GM18907 (cell line): ENCODE data around the gene TMEM92.

Experiments
- ATAC-seq: cut with Tn5 transposase; IDR thresholded peaks from one replicate; pipeline ENCODE4 v1.9.1; 2021; ENCODE audit warnings: mild to moderate bottlenecking, moderate library complexity; ENCODE audit not compliant: unreplicated experiment

TMEM92 gene

GRCh38 chr17:50322271-50322670 is 48.0 kb downstream of the TMEM92 start:
- no peak for ATAC-seq

DNA sequence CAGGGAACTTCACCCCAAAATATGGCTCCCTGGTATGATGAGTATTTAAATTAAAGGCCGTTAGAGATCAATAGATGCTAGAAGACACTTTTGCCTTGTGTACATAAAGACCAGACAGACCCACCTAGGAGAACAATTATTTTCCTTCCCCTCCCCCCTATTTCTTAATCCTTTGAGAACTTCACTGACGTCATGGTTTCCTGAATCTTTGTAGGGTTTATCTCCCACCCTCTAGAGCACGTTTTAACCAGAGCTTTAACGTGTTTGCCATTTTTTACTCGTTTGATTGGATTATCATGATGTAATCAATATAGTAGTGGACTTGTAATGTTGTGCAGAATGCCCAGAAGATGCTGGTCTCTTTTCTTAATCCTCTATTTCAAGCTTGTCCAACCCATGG is 48.8 kb downstream of the TMEM92 start:
- no peak for ATAC-seq

GRCh38 chr17:50325906-50326305 is 51.6 kb downstream of the TMEM92 start:
- no peak for ATAC-seq

DNA sequence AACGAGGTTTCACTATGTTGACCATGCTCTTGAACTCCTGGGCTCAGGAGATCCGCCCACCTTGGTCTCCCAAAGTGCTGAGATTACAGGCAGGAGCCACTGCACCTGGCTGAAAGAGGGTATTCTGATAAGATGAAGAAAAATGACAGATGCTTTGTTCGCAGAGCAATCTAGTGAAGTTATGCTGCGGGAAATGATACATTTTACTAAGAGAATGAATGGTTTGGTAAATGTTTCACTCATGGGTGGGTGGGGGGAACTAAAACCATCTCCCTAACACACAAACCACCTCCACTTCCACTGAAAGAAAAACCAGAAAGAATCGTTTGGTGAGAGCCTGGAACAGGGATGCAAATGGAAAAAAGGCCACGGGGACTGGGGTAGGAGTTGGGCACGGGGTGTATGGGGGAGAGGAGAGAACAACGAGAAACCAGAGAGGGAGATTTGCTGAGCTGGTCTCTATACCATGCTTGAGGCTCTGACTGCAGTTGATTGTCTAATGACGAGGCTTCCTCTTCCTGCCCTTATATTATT is 52.6 kb downstream of the TMEM92 start:
- ATAC-seq: no peak

- no peak for ATAC-seq
Measured at GRCh38 chr17:50328363-50329325, 54.4 kb downstream of the TMEM92 start.

DNA sequence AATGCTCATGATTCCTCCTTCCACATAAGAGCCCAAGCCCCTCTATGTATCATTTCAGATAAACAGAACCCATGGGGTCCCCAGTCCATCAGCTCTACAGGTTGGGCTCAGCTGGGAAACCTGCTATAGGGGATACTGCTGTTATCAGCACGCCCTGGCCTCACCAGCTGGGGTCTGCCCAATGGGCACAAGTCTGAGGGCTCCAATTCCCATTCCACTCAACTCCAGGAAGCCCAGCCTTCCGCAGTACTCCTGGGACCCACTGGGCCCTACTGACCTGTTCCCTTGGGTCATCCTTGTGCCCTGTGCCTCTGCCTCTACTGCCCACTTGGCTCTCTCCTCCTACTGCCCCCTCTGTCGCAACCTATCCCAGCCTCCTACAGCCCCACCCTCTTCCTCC is 55.5 kb downstream of the TMEM92 start:
- ATAC-seq: no peak

DNA sequence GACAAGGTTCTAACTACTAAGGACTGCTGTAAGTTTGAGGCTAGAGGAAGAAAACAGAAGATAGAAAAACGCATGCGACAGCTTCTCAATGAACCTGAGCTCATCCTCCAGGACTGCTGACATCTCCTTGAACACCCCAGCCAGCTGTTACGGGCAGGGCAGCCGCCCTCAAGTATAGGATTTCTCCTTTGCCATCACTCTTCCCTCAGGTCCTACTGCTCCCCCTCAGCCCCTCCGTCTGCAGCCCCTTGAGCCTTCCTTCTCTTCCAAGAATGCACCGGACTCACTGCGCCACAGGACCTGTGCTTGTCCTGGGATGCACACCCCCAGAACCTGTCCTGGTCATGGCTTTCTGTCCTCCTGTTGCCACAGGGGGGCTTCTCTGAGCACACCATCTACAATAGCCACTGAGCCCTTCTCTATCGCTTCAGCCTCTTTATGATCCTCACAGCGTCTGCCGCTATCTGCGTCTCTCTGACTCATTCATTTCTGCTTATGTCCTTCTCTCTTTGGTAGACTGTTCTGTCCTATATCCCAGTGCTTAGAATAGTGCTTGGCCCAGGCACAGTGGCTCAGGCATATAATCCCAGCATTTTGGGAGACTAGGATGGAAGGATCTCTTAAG is 56.0 kb downstream of the TMEM92 start:
- no peak for ATAC-seq
